Lung (tissue), 12 donors: ENCODE results near the gene PLEKHG4B. TPM values are rescaled to one million over a fixed set of nuclear protein-coding genes. Genes with fewer than 3 reads are reported as not detected.

Source experiments
- ATAC-seq: fragments of 200-7000 bp; cut with Tn5 transposase; one replicate; pipeline ENCODE4 v1.9.1; 2020; ENCODE audit warnings: moderate number of reproducible peaks; ENCODE audit not compliant: insufficient read depth, low FRiP score
- DNase-seq, 3 donors: peaks; one replicate each; pipeline ENCODE4 v3.0.0-alpha.2; 2013 to 2017
- H3K27ac ChIP-seq, 2 donors: one replicate each; pipeline ENCODE4 v1.5.1; 2013; ENCODE audit warnings: mild to moderate bottlenecking in 2 of 2, moderate library complexity in 2 of 2, control low read depth in 1 of 2, inconsistent platforms in 1 of 2, low read depth in 1 of 2, low read length in 1 of 2
- H3K27me3 ChIP-seq, 3 donors: one replicate each; pipeline ENCODE4 v1.5.1; 2013; ENCODE audit warnings: low read length in 2 of 3; ENCODE audit not compliant: control insufficient read depth in 3 of 3, insufficient read depth in 3 of 3
- H3K36me3 ChIP-seq, 4 donors: one replicate each; pipeline ENCODE4 v1.5.1; 2013; ENCODE audit warnings: low read length in 4 of 4, mild to moderate bottlenecking in 1 of 4, moderate library complexity in 1 of 4; ENCODE audit not compliant: control insufficient read depth in 4 of 4, insufficient read depth in 4 of 4
- H3K4me1 ChIP-seq, 5 donors: one replicate each; pipeline ENCODE4 v1.5.1; 2013; ENCODE audit warnings: low read length in 5 of 5, mild to moderate bottlenecking in 2 of 5, moderate library complexity in 1 of 5; ENCODE audit not compliant: control insufficient read depth in 5 of 5, insufficient read depth in 5 of 5
- H3K4me3 ChIP-seq: one replicate; pipeline ENCODE4 v1.5.1; 2013; ENCODE audit warnings: mild to moderate bottlenecking, control low read depth, moderate library complexity
- H3K9ac ChIP-seq, 2 donors: one replicate each; pipeline ENCODE4 v1.5.1; 2013; ENCODE audit warnings: low read length in 2 of 2, control low read depth in 1 of 2; ENCODE audit not compliant: insufficient read depth in 1 of 2
- H3K9me3 ChIP-seq, 4 donors: one replicate each; pipeline ENCODE4 v1.5.1; 2013; ENCODE audit warnings: low read length in 3 of 4, mild to moderate bottlenecking in 1 of 4, moderate library complexity in 1 of 4; ENCODE audit not compliant: control insufficient read depth in 4 of 4, insufficient read depth in 3 of 4
- WGBS, 2 donors: extraction: QIAGEN DNeasy Blood & Tissue Kit; methylation state at CpG; one replicate each; pipeline ENCODE4 v1.1.7; 2013; 5-methylcytosine and 5-hydroxymethylcytosine counted together
- polyA plus RNA-seq, 2 donors: library from polyadenylated mRNA; stranded (reverse); fragments of 200-250 nt; gene quantifications; one replicate each; pipeline ENCODE4 v1.2.1, GENCODE V29; 2013
- total RNA-seq, 2 donors: library from RNA; depleted of rRNA in 1 of 2; stranded (reverse); fragments of >200 nt in 1 of 2; gene quantifications; one replicate each; pipeline ENCODE4 v1.2.1, GENCODE V29; 2014 to 2021
- TF ChIP-seq, protein P1 (sequence below): IDR thresholded peaks from 2 replicates; pipeline ENCODE4 v1.5.1; 2012; ENCODE audit warnings: mild to moderate bottlenecking; ENCODE audit errors: control extremely low read depth, extremely low read depth
- donor health status: control.
- donor health status: control.
- donor health status: Bipolar disorder and iron deficiency.
- donor health status: healthy.
- donor health status: DM: yes; HTN: yes; CAD: no.

Gene PLEKHG4B
- total and polyA plus RNA-seq, 4 donors = 0.24 to 4.7 (median 3.0) TPM

DNA sequence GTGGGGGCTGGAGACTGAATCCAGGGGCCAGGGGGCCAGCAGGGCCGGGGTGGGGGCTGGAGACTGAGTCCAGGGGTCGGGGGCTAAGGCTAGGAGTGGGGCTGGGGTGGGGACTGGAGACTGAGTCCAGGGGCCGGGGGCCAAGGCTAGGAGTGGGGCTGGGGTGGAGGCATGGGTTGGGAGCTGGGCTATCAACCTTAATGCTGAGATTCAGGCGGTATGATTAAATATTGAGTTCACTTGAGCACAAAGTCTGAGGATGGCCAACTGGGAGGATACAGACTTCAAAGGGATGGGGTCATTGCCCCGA is 82.3 kb downstream of the PLEKHG4B start:
- no peak overlapping the region for H3K4me3 ChIP-seq
- H3K27ac ChIP-seq = no peak overlapping the region
- H3K27me3 ChIP-seq = no peaks in the 10 kb centered on the region
- H3K9me3 ChIP-seq = no peaks in the 10 kb centered on the region
- ATAC-seq = no peak
- TF ChIP-seq, protein P1, sequence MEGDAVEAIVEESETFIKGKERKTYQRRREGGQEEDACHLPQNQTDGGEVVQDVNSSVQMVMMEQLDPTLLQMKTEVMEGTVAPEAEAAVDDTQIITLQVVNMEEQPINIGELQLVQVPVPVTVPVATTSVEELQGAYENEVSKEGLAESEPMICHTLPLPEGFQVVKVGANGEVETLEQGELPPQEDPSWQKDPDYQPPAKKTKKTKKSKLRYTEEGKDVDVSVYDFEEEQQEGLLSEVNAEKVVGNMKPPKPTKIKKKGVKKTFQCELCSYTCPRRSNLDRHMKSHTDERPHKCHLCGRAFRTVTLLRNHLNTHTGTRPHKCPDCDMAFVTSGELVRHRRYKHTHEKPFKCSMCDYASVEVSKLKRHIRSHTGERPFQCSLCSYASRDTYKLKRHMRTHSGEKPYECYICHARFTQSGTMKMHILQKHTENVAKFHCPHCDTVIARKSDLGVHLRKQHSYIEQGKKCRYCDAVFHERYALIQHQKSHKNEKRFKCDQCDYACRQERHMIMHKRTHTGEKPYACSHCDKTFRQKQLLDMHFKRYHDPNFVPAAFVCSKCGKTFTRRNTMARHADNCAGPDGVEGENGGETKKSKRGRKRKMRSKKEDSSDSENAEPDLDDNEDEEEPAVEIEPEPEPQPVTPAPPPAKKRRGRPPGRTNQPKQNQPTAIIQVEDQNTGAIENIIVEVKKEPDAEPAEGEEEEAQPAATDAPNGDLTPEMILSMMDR = no peak
- H3K36me3 ChIP-seq = peaks cover 0 to 3% (median 0%) of the 10 kb centered on the region in 4 donors
- 90 to 93% methylated on average over 5 of the region's 5 CpGs for WGBS, 2 donors
- H3K4me1 ChIP-seq = peaks cover 0 to 10% (median 2%) of the 10 kb centered on the region in 5 donors
- no peak overlapping the region for H3K9ac ChIP-seq
- DNase-seq = no peak

DNA sequence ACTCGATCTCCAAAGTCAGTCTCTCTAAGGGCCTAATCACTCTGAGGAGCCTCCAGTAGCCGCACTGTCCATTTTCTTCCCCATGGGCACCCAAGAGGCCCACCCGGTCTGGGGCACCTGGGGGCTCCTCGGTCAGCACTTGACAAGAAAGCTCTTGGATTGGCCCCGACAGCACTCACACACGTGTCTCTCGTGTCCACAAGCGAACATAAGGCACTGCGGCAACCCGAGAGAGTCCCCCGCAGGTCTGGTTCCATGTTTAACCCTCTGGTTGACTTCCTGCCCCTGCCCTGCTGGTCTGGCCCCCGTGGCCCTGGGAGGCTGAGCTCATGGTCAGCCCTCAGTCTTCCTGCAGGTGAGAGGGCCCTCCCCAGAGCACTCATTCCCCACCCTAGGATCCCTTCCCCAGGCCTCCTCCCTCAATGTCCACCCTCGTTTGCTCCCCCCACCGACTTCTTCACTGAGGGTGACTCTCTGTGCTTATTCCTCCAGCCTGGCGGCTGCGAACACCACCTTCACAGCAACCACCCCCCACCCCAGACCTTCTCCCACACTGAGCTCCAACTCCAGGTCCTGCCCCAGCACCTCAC is 83.0 kb downstream of the PLEKHG4B start:
- Histone ChIP-seq H3K9me3 (no peaks in the 10 kb centered on the region), H3K36me3 (peaks cover 0 to 3% (median 0%) of the 10 kb centered on the region in 4 donors), H3K4me1 (peaks cover 0 to 4% (median 0%) of the 10 kb centered on the region in 5 donors), H3K27ac (no peak overlapping the region), H3K9ac (no peak overlapping the region), H3K4me3 (no peak overlapping the region), H3K27me3 (no peaks in the 10 kb centered on the region)
- no peak for DNase-seq
- TF ChIP-seq, protein P1 = no peak
- ATAC-seq = no peak
- WGBS, 2 donors = 93% methylated on average over 16 of the region's 16 CpGs

DNA sequence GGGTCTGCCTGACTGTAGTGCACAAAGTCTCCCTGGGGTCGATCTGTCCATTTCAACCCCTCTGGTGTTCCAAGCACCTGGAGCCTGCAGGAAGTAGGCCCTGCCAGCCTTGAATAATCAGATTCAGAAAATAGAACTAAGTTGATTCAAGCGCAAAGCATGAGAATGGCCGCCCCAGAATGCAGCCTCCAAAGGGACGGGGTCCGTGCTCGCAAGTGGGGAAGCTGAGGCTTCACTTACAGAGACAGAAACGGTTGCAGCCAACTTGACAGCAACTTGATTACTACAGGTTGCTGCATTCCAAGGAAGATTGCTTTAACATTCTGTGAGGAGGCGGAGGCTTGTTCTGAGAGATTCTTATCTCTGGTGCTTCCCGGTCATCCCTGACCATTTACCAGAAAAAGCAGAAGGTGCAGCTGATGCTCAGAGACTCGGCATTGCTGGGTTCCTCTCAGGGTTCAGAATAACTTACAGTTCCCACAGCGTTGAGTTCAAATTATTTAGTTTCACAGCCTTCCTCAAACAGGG is 84.4 kb downstream of the PLEKHG4B start:
- Histone ChIP-seq H3K27me3 (no peaks in the 10 kb centered on the region), H3K9ac (no peak overlapping the region), H3K27ac (no peak overlapping the region), H3K36me3 (peaks cover 0 to 3% (median 0%) of the 10 kb centered on the region in 4 donors), H3K4me1 (no peaks in the 10 kb centered on the region), H3K9me3 (no peaks in the 10 kb centered on the region), H3K4me3 (no peak overlapping the region)
- 78 to 80% methylated on average over 11 of the region's 11 CpGs for WGBS, 2 donors
- no peak for ATAC-seq
- no peak for DNase-seq
- TF ChIP-seq, protein P1 = no peak

DNA sequence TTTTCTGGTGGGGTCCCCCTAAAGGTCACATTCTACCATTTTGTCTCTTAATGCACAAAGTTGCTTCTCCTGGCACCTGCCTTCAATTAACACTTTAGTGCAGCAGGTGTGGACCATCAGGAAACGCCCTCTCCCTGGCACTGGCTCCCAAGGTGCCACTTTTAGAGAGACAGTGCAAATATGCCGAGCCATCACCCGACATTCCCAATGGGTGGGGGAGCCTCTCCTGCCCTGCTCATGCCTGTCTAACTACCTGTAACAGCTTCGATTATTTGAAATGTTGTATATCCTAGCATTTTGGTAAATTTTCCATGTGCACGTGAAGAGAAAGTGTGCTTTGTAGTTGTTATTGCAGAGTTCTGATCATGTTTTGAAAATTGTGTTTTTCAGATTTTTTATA is 86.1 kb downstream of the PLEKHG4B start:
- 81% methylated on average over 5 of the region's 5 CpGs for WGBS, 2 donors

More for the DNA sequence above, 86.1 kb downstream of the PLEKHG4B start:
- ATAC-seq = no peak
- Histone ChIP-seq H3K9me3 (no peaks in the 10 kb centered on the region), H3K4me3 (no peak overlapping the region), H3K27me3 (no peaks in the 10 kb centered on the region), H3K4me1 (no peaks in the 10 kb centered on the region), H3K36me3 (peaks cover 0 to 5% (median 2%) of the 10 kb centered on the region in 4 donors), H3K27ac (no peak overlapping the region), H3K9ac (no peak overlapping the region)
- no peak for DNase-seq
- TF ChIP-seq, protein P1 = no peak
